Islet precursor cell (in vitro differentiated cells): ENCODE data around the gene PPT2.
A peak's percentile ranks its signal among the peaks of the same experiment; 100 is the strongest.

Experiments used
- DNase-seq: peaks from one replicate; pipeline ENCODE4 v3.0.0-alpha.2; 2018

Gene PPT2, protein sequence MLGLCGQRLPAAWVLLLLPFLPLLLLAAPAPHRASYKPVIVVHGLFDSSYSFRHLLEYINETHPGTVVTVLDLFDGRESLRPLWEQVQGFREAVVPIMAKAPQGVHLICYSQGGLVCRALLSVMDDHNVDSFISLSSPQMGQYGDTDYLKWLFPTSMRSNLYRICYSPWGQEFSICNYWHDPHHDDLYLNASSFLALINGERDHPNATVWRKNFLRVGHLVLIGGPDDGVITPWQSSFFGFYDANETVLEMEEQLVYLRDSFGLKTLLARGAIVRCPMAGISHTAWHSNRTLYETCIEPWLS

DNA sequence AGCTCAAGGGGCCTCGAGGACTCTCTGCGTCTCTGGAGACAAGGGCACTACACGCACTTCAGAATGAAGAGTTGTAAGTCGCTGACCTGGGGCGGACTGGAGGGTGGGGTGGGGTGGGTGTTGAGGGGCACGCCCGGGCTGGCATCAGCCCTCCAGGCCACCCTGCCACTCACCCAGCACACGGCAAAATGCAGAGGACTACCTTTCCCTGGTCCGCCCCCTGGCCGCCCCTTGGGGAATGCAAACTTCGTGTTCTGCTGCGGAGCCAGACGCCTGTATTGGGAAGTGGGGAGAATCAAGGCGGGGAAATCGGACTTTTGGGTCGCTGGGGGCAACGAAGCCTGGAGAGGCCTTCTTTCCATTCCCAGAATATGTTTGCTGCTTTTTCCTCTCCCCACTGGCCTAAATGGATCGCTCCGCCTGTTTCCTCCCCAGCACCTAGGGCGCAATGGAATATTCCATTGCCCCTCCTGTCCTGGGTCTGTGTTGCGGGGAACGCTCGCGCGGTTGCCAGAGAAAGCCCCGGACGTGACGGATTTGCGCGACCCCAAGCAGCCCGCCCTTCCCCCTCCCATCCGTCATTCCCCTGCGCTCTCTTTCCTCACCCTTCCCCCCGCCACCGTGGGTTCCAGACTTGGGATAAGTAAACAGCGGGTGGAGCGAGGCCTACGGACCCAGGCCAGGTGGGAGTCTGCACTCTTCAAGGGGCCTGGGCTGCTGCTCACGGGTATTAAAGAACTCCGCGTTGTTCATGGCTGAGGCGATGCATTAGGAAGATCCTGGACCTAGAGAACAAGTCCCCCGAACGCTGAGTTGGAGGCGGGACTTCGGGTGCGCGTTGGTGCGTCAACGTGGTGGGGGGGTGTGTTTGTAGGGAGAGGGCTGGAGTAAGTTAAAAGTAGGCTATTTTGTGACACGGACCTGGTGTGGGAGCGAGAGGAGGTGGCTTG is at the start of gene PPT2:
TSS of gene PPT2 (plus strand) at position 578 of the 950 bp plus-strand sequence. CDS start 454 bp downstream, outside the sequence.
- peak; percentile 94 for DNase-seq

DNA sequence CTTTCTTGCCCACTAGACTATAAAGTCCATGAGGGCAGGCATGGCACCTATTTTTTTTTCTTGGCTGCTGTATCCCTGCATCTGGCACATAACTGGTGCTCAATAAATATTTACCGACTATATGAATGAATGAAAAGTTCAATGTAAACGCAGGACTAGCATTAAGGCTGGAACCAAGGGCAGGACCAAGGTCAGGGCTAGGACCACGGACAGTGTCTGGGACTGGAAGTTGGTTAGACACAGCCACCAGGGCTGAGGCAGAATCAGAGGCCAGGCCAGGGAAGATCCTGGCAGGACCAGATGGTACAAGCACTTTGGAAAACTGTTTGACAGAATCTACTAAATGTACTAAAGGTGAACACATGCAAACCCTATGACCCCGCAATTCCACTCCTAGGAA is 48.5 kb upstream of the PPT2 start:
- no peak for DNase-seq

DNA sequence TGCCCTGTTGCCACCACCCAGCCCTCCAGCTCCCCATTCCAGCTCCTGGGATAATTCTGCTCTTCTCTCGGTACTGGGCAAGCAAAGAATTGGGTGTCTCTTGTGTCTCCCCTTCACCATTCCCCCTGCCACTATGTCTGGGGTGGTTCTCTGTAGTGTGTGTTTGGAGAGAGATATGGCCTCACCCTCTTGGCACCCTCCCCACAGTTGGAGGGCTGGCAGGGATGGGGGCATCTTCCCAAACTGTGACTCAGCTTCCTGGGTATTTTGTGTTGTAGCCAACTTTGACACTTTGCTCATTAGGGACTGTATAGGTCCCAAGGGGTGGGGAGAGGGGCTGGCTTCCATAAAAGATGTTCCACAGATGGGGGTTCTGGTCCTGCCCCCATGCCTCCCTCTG is 46.5 kb upstream of the PPT2 start:
- DNase-seq, result no peak

DNA sequence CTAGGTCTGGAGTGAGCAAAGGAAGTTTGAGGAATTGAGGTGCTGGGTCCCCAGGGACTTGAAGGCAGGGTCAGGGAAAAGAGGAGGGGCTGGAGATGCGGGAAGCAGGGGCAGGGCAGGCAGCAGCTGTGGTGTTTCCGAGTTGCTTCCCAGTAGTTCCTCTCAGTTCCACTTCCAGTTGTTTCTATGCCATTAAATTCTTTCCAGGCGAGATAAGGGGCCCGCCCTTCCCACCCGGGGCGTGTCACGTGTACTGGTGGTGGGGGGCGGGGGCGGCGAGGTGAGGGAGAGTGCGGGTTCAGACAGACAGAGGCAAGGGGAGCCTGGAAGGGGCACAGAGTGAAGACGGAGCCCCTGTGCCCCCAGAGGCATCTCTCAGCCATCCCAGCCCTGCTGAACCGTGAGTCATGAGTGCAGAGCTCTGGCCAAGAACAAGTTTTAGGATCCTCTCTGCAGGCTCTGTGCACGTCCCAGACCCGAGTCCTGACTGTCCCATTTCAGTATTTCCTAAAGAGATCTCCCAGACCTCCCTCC is 45.8 kb upstream of the PPT2 start:
- no peak for DNase-seq

DNA sequence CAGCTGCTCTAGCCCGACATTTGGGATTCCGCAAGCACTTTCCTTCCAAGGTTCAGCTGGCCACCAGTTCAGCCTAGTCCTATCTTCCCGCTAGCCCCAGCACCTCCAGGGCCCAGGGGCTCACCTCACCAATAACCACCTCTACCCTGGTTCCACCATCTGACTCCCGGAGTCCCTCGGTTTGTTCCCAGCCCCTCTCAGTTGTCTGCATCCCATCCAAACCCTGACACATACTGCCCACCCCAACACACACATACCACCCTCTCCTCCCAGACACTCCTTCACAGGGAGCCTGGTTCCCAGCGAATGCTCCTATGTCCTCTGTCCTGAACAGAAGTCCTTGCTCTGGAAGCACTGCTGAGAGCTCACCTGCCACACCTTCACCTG is 45.2 kb upstream of the PPT2 start:
- DNase-seq, result no peak

DNA sequence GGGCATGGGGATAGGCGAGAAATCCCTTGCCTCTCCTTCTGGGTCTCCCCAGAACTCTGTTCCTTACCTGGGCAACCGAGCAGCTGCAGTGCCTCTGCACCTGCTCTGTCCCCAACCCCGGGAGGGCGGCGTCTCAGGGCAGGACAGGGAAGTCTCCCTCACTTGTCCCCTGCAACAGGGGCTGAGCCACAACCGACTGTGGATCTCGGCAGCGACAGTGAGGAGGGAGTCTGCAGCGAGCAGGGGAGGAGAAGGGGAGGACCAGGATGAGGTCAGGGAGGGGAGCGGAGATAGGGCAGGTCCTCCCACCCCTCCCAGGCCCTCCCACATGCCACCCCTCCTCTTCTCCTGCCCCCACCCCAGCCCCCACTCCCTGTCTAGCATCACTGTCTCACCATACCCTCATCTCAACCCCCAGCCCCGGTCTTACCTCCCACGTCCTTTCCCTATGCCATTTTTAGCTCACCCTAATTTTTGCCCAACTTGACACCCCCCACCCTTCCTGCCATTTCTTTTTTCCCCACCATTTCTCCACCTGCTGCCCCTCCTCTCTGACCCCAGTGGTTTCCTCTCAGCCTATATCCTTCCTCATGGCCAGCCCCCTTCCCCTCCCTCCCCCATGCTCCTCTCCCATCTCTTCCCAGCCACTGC is 44.7 kb upstream of the PPT2 start, which contains the start of gene TNXB:
TSS of gene TNXB (minus strand) at position 225 of the 651 bp plus-strand sequence. CDS start 11,140 bp downstream, outside the sequence.
- no peak for DNase-seq

DNA sequence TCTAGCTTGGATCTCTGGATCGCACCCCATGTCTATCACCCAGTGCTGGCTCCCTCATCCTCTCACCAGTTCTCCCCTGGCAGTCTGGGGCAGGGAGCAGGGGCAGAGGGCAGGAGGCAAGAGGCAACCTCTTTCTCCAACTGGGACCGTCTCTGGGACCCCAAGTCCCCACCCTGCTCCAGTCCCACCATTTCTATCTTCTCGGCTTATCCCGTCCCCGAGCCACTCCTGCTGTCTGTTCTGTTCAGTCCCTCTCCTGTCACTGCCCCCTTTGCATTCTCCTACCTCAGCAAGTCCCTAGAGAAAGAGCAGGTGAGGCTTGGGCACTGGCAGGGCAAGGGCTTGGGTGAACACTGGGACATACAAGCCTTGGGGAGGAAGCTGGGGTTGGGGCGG is 44.2 kb upstream of the PPT2 start:
- DNase-seq, result no peak

DNA sequence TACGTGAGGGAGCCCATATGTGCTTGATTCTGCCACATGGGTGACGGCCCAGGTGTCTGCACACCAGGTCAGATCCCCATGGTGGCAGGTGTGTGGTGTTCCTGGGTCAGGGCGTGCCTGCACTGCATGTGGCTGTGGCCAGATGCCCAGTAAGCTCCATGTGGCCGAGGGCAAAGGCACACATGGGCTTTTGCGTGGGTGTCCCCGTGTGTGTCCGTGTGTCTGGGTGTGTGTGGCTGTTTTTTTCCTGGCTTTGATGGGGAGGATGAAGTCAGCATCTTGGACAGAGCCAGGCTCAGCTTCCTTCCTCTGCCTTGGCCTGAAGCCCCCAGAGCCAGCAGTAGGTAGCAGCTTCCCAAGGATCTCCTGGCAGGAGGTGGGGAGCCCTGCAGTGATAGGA is 43.3 kb upstream of the PPT2 start:
- no peak for DNase-seq

DNA sequence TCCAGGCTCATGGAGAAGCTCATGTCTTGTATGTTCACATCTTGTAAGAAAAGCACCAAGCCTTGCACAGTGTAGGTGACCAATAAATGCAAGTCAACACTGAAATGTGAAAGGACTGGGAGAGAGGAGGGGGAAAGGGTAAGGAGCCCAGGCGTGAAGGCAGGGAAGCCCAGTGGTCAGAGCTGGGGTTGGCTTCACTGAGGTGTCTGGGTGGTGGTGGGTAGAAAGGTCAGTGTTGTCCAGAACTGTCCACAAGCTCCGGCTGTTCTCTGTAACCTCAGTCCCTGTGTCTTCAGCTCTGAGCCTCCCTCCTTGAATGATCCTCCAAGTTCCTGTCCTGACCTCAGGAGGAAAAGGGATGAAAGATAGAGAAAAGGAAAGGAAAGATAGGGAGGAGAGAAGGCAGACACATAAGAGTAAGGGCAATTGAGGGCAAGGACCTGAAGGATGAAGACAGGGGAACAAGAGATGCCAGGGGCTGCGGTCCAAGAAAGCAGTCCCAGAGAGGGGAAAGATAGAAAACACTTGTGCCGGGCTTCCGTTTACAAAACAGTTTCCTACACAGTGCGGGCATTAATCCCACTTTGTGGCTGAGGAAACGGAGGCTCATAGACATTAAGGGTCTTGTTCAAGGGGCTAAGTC is 42.4 kb upstream of the PPT2 start:
- no peak for DNase-seq

DNA sequence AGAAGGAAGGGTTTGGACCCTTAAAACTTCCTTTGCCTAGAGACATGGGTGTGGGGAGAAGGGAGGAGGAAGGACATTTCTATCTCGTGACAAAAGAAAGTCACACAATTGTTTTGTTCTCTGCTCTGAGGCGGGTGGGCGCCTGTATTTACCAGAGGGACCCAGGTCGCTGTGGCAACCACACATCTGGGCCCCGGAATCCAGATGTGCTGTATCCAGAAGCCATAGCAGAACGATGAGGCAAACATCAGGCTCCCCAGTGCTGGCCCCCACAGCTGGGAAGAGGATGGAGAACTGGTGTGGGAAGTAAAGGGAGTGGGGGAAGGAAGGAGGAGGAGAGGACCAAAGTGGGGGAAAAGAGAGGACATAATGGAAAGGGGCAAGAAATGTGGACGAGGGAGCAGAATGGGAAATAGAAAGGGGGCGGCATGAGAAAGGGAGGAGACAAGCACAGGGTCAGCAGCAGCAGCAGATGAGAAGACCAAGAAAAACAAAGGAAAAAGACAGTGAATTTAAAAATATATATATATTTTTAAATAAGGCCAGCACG is 41.4 kb upstream of the PPT2 start:
- DNase-seq, result no peak

DNA sequence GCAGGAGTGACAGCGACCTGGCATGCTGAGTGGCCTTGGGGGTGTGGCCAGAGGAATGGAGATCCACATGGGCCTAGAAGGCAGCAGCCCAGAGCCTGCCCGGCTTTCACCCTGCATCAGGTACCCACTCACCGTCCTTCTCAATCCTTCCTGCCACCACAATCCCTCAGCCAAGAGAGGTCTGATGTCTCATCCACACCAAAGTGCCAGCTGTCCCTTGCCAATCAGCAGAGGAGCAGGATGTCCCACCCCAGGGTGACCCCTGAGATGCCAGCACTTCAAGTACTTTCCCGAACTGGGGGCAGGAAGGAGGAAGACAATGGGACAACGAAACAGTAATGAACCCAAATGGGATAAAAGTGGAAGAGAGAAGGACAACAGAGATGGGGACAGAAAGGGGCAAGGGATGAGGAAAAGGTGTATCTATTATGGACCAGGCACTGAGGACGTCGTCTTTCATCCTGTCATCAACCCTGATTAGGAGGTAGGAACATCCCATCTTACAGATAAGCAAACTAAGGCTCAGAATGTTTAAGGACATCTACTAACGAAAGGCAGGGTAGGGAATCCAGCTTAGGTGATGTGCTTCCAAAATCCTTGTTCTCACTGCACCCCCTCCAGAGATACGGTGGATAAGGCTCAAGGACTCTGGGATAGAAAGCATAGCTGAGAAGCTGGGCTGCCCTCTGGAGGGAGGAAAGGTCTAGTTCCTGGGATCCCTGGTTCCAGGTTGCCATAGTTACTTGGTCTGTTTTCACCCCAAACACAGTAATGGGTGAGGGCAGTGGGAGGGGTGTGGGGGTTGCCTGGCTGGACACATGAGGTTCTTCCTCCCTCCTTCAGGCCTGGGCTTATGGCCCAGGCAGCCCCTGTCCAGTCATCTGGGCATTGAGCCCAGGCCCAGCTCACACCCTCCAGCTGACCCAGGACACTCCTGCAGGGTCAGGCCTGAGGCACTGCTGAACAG is 40.3 kb upstream of the PPT2 start:
- peak; percentile 73 for DNase-seq

DNA sequence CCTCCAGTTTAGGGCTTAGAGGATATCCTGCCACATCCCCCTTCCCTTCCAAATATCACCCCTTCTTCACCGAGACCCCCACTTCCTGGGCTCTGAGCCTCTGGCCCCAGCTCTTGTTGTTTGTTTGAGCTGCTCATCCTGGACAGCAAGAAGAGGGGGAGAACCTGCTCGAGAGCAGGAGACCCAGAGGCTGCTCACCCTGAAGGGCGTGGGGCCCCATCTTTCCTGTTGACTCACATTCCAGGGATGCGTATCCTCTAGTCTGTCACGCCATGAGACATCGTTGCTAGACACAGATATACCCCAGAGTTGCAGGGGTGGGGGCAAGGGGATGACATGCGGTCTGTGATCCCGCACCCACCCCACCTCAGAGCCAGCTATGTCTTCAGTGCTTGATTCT is 39.1 kb upstream of the PPT2 start:
- DNase-seq, result no peak

DNA sequence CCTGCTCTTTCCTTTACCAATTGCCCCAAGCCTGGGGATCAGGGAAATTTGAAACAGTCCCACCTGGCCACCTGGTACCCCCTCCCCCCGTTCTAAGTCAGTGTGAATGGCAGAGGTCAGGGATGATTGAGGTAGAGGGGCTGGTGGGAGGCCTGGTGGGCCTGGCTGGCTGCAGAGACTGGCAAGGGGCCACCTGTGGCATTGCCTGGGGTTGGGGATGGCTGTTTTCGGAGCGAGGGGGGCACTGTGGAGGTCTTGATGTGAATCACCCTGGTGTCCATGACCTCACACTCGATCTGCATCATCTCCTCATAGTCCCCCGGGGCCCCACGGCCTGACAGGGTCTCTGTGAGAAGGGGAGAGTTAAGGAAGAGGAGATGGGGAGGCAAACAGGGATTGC is 38.3 kb upstream of the PPT2 start:
- DNase-seq, result no peak

DNA sequence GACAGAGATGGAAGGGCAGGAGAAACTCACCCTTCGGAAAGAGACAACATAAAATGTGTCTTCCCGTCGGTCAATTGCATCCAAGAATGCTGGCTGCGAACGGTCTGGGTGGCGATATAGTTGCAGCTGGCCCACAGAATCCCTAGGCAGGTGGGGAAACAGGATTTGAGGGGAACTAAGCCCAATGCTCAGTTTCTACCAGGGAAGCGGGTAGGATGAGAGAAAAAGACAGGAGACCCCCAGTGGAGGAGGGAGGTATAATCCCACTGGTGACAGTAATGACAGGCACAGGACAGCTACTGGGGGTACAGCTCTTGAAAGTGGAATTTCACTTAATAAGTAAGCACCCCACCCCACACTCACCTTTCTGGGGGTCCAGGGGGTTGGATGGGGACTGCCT is 37.3 kb upstream of the PPT2 start:
- no peak for DNase-seq

DNA sequence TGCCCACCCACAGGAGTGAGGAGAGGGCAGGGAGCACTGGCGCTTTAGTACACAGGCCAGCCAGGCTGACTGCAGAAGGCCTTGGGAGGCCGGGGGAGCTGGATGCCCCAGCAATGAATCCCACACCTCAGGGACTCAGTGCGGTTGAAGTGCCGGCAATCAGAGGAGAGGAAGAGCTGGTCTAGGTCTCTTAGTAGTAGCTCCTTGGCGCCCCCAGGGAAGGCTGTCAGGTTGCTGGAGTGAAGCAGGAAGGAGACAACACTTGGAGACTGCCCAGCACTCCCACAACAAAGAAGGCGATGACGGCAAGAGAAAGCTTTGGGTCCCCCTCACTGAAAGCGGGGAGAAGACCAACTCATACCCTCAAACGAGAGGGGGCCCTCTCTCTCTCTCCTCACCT is 36.5 kb upstream of the PPT2 start:
- DNase-seq, result no peak

DNA sequence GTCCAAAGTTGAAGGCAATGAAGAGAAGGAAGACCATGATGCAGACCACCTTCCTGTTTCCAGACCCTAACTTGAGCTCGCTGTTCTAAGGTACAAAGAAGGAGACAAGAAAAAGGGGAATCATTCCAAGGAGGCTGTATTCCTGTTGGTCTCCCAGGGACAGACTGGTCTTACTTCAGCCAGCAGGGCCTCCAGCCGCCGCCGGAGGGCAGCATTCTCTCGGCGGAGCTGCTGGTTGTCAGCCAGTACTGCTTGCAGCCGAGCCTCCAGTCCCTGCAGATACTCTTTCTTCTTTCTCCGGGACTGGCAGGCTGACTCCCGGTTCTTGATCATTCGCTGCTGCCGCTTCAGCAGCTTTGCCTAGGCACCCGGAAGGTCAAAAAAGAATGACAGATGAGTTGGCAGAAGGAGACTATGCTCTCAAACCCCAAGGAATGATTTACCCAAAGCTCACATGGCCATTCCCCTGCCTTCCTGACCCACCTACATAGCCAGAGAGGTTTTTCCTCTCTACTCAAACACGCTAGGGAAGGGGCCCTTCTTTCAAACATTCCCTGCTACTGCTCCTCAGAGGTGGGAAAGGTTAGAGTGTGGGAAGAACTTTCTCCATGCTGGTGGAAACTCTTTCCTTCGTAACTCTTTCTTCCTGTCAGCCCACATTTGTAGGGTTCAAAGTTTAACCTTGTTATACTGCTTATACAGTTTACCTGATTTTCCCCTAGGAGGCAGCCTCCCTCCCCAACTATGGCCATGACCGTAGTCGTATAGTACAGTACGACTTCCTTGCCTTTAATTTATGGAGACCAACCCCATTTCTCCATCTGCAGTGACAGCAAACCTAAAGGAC is 34.9 kb upstream of the PPT2 start:
- peak; percentile 95 for DNase-seq

DNA sequence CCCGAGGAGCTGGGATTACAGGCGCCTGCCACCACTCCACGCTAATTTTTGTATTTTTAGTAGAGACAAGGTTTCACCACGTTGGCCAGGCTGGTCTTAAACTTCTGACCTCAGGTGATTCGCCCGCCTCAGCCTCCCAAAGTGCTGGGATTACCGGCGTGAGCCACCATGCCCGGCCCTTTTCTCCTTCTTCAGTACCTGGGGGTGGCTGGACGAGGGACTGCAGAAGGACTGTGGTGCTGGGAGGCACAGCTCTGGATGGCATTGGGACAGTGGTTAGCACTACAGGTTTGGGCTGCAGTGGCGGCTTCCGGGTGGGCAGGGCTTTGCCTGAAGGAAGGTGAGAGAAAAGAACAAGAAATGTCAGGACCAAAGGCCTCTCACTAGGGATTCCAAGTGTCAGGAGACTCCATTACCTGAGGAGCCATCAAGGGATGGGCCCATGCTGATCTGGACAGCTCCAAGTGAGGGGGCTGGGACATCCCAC is 33.3 kb upstream of the PPT2 start:
- DNase-seq, result no peak

DNA sequence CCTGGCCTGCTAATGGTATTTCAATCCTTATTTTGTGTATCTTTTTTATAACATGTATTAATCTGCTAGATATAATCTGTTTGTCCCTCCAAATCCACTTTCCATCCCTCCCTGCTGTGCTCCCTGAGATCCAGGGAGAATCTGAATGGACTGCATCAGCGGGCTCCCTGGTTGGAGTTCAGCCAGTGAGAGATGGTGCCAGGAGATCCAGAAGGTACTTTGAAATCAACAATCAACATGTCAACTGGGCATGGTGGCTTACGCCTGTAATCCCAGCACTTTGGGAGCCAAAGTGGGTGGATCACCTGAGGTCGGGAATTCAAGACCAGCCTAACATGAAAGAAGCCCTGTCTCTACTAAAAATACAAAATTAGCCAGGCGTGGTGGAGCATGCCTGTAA is 30.3 kb upstream of the PPT2 start:
- no peak for DNase-seq

DNA sequence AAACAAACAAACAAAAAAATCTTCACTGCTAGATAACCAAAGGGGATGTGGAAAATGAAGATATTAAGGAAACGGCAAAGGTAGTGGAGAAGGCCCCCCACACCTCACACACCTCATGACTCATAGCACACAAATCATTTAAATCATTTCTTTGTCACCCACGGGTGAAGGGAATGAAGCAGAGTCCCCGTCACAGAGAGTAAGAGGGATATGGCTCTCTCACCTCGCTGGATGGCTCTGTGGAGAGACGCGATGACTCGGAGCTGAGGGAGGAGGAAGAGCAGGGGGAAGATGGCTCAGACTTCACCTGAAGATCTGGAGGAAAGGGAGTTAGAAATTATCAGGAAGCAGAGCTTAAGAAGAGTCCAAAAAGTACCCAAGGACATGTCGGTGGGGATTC is 27.1 kb upstream of the PPT2 start:
- no peak for DNase-seq

DNA sequence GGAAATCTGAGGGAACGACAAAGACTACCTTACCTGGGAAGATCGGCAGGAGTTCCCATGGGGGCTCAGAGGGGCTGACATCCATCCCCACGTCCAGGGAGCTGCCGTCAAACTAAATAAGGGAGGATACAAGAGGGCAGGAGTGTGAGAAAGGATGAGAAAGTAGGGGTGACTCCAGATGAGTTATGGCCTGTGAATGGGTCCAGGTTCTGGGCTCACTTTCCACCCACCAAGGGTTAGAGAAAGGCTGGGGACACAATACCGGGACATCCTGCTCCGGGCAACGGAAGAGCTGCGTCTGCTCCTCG is 26.6 kb upstream of the PPT2 start:
- no peak for DNase-seq
